Tongue (tissue), 2 donors: Measurements from ENCODE around the gene INSIG2. TPM values are rescaled to one million over a fixed set of nuclear protein-coding genes. Genes with fewer than 3 reads are reported as not detected.

Experiments
- DNase-seq: peaks from one replicate; pipeline ENCODE4 v3.0.0-alpha.2; 2015
- total RNA-seq: library from RNA; depleted of rRNA; stranded (reverse); fragments of >200 nt; gene quantifications from one replicate; pipeline ENCODE4 v1.2.3, GENCODE V29; 2014

INSIG2 gene
- total RNA-seq = 15.6 TPM

DNA sequence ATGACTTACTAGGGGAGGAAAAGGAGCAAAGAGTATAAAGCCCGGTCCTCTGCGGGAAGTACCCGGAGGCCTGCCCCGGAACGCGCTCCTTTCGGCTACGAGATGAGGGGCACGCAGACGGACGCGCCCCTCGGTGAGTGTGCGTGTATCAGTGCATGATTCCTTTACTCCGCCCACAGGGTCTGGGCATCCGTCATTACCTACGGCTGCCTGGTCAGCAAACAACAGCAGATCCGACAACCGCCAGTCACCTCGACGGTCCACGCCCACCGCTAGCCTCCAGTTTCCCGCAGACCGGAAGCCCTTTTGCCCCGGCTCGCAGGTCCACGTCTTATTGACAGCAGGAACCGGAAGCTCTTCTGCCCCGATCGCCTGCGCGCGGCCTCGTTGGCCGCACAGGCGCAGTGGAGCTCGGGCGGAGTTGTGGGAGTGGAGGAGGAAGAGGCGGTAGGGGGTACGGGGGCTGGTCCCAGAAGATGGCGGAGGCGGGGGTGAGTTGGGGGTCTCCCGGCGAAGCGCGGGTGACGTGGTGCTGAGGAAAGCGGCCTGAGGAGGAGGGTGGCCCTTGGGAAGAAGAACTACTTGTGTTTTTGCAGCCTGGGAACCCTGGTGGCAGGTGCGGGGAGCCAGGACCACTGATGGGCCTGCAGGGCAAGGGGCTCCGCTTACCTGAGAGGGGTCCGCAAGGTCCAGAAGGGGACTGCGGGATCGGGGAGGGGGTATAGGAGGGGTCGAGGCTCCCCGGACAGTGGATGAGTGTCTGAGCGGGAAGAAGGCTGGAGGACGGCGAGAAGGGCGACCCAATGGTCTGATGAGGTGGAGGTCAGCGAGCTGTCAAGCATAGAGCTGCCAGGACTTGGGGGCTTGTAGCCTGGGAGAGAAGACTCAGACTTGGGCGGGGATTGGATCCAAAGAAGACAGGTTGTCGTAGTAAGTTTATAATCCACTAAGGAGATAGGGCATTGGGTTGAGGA, at the start of gene INSIG2:
Gene INSIG2 (plus strand): TSS at position 421 of the 974 bp plus-strand sequence. CDS start 8,086 bp downstream, outside the sequence.
- DNase-seq = peak; percentile 98

DNA sequence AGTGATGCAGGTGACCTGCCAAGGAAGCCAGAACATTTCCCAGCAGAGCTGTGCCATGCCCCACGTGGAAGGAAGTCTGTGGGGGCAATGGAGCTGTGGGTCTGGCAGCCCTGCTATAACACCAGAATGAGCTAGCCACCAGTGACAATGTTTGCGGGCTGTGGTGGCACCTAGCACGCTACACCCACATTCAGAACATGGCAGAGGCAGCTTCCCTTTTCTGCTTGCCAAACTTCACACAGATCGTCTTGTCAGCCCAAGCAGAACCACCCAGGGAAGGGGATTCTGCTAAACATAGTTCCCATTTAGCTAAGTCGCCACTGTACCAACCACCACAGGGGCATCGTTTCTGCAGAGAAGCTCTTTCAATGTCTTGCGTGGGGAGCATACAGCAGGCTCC, 47.4 kb upstream of the INSIG2 start:
- DNase-seq = no peak

DNA sequence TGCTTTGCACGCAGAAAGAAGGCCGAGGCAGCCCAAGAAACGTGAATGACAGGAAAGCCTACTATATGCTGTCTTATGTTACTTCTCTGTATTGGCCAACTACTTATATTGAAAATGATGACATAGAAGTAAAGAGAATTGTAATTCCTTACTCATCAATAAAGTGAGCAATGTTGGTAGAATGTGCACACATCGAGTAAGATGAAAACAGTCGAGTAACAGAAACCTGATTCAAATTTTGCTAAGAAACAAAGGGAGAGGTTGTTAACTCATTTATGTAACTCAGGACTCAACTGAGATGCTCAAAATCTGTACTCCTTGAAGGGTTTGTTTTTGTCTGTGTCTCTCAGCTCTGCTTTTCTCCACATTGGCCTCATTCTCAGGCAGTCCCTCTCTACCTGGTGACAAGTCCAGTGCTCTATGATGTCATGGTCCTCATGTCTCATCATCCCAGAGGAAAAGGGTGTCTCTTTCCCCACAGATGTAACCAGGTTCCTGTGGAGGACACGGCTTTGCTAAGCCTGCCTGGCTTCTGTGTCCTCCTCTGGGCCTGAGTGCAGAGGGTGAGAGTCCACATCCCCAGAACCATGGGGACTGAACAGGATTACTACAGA, 44.1 kb upstream of the INSIG2 start:
- DNase-seq = no peak

DNA sequence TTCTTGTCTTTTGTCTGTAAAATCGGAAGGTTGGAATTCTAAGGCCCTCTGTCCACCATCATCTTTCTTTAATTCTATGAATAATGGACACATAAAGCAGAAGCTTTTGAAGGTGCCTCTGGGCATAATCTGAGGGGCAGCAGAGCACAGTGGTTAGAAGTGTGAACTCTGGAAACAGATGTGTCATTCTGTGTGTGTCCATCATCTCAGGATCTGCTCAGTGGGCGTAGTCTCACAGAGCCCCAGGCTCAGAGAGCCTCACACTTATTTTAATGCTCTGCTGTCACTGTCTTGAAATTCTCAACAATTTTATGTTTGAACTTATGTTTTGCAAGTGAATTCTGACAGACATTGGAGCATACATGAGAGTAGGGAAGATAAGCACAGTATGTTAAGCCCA, 43.4 kb upstream of the INSIG2 start:
- no peak for DNase-seq

DNA sequence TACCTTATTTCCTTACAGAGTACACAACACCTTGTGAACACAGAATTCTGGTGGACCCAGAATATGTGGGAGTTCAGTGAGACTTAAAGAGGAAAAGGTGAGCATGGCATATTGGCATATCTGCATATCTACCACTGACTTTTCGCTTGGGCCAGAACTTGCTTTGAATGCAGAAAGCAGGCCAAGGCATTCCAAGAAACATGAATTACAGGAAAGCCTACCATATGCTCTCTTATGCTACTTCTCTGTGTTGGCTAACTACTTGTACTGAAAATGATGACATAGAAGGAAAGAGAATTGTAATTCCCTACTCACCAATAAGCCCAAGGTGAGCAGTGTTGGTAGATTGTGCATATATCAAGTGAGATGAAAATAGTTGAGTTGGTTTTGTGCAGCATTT, 43.0 kb upstream of the INSIG2 start:
- no peak for DNase-seq

DNA sequence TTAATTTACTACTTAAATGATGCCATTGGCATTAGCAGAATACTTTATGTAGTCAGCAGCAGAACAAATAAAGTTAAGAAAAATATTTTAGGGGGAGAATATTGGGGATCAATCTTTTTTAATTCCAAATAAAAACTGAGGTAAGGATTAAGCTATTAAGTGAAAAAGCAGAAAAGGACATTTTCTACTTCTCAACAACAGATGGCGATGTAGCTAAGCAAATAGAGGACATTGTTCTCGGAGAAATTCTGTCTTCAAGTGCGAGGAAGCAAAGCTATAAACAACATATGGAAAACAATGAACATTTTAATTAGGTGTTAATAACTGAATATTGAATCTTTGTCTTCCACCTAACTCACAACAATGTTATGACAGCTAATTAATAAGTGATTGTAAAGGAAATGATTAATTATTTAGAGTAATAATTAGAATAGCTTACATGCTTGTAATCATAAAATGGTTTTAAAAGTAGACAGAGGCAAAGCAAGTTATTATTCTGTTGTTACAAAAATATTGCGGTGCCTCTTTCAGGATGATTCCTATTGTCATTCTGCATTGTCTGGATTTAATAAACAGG, 41.5 kb upstream of the INSIG2 start:
- DNase-seq = peak; percentile 52

DNA sequence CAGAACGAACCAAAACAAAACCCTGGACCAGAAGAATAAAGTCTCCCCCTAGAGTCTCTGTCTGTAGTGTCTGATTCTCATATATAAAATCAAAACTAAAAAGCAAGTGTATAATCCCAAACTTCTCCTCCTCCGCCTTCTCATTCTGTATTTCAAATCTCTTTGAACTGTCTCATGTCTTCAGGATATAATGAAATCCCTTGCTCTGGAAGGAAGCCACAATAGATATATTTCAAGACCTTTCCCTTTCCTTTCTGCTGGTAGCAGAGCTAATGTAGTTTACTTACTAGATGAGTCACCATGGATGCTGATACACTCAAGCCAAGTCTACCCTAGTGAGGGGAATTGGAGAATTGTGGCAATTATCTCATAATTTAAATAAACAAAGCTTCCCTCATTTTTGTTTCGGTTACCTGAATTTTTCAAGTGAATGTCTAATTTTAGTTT, 40.9 kb upstream of the INSIG2 start:
- no peak for DNase-seq

DNA sequence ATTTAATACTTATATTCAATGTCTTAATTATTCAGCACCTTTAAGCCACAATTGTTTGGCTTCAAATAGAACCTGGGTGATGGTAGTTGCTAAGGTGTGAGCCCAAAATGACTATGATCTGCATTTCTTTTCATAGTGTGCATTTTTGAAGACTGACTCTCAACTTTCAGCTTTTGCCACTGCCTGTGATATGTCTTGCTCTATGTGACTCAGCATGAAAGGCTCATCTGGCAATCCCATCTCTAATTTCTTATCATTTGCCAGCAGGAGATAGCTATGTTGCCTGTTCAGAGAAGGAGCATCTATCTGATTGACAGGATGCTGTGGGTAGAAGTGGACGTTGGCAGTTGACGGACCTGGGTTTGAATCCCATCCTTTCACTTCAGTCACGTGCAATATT, 39.9 kb upstream of the INSIG2 start:
- DNase-seq = no peak

DNA sequence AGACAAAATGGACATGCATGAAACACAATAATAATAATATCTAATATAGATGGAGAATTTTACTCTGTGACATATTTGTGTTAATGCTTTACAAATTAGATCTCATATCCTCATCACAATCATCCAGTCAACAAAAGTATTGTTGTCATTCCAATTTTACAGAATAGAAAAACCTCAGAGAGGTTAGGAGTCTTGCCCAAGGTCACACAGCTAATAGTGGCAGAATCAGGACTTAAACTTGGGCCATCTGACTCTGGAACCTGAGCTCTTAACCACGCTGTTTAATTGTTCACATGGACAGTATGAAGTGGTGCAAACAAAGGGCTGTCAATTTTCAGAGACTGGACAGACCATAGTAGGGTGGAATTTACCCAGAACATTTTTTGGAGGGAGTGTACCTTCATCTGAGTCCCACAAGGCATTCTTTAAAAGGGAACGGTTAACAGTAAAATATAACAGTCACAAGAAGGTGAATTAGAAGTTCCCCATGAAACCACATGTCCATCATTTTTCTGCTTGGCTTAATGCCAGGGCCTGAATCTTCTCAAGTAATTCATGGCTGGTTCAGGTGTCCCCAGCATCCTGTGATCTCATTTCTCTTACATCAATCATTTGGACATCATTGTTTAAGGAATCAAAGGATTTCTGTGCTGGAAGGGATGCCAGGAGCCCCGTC, 39.0 kb upstream of the INSIG2 start:
- DNase-seq = no peak

DNA sequence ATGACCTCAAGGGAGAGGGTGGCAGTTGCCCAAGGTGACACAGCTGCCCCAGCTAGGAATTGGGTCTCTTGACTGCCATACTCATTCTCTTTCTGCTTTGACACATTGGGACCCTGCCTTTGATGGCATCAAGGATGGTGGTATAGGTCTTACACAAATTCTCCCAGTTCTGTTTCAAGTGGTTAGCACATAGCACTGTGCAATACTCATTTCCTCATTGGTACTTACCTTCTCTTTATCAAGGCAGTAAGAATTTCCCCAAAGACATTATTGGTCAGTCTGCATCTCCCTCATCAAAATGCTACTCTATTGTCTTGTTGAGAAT, 38.5 kb upstream of the INSIG2 start:
- DNase-seq = no peak

DNA sequence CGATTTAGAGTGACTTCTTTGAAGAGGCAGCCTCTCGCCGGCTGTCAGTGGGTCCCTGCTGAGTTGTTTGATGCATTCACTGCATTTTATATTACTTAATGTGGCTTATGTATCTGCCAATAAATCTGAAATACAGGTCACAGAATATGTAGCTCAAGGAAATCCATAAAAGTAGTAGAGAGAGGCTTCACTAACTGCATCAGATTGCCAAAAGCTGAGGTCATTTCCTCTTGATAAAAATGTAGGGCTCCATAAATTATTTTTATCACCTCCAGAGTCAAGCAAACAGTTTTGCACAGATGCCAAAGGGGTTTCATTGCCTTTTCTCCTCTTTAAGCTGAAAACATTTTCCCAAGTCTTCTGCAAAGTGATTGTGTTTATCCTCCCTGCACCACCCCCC, 37.9 kb upstream of the INSIG2 start:
- DNase-seq = no peak

DNA sequence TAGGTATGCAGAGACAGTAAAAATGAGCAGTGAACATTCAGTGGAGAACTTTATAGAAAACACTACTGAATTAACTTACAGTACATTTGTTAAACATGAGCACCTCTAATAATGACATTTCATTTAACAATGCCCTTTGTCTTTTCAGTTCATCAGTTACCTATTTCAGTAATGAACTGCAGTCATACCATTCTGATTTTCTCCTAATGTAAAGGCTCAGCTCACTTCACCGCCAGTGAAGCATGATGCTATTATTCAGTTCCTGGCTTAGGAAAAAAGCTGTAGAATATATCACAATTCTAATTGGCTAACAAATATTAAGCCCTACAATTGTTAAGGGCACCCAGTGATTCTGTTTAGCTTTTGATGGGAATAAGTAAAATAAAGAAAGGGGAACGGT, 37.3 kb upstream of the INSIG2 start:
- DNase-seq = no peak

DNA sequence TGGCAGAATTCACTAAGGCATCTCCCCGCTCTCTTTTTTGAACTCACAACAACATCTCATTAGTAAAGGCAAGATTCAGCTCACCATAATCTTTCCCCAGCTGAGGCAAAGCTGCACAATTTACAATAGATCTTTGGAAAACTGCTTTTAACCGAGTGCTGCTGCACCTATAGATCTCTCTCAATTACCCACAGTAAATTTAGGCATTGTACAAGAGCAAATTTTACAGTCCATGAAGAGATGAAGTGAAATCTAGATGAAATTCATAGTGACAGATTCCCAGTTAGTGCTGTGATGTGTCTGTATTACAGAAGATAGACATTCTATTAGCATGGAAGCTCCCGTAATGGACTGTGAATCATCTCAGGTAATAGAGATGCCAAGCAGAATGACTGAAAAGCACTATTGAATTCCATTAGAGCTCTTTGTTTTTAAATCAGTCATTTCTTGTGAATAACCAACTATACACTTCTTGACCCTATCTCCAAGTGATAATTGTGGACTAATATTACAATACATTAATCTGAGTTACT, 36.4 kb upstream of the INSIG2 start:
- no peak for DNase-seq

DNA sequence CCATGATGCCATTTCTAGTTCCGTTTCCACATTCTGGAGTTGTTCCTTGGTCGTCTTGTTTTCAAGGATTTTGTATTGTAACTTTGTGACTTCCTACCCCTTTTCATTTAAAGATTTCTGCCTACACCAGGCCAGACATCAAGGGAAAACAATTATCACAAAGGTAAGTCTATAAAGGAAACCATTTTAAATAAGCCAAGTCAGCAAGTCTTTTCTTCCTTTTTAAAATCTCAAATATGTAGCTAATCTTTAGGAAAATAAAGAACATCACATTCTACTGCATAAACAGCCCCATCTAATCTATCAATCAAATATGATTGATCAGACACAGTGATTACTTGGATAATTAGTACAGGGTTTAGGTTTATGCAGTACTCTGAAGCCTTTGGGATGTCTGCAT, 35.8 kb upstream of the INSIG2 start:
- DNase-seq = no peak

DNA sequence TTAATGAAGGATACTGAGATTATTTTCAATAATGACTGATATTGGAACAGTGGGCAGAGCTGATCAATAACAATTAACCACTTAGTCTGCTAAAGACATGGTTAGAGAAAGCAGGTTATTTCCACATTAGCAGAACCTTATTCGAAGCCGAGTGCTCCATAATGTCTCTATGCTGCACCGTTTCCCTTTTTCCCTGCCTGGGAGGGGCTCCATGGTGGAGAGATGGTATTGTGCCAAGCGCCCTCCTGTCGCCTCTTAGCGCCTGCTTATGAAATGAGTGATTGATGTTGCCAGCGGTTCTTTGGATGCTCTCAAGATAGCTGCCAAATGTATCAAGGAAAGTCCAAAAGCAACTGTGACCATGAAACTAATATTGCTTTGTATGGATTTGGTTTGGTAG, 34.6 kb upstream of the INSIG2 start:
- peak; percentile 45 for DNase-seq

DNA sequence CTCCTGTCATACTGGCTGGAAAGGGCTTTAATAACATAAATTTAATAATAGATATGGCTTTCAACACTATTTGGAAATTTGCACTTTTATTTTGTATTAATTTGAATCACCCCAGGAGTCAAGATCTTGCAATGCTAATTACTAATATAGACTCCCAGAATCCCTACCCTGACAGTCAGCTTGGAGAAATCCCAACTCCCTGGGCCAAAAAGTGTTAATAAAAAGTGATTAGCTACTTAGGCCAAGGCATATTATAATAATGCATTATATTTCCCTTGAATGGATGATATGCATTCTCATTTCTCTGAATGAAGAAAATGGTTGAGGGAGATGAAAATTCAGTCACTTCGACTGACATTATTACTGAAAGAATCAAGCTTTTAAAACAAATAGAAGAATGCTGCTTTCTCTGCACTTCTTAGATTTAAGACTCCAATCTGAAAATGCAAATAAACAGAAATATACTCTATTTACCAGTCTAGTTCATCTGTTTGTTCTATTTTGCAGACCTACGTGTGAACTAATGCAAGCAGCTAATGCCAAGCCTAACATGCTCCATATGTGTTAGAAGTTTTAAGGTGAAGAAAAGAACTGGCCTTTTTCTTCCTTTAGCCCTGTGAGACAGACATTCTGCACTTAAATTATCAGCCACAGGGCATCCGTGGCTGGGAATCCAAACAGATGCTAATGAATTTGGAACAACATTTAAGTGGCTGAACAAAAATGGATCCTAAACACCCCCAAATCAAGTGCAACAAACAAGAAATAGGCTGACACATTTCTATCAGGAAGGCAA, 33.9 kb upstream of the INSIG2 start:
- DNase-seq = no peak

DNA sequence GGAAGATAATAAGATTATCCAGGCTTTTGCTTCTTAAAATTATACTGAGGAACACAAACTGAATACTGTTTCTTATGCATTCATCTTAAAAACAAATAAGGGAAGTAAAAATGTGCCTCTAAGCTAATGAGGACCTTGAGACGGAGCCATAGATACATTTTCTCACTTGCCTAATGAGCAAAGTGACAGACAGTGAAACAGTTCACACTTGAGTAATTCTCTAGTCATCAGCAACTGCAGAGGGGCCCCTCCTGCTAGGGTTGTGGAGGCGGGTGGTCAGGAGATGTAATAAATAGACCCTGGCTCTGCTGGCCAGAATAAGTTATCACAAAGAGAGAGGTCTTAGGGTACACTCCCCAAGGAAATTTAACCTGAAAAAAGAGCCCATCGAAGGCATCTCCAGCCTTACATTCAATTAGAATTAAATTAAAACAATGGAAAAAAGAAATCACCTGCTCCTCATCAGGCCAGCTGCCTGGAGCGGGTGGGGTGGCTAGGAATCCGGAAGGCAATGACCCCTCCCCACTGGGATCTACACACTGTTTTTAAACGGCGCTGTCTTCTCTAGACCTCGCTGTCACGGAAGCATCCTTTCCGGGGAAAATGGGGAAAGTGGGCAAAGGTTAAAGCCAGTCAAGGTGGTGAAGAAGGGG, 32.6 kb upstream of the INSIG2 start:
- no peak for DNase-seq

DNA sequence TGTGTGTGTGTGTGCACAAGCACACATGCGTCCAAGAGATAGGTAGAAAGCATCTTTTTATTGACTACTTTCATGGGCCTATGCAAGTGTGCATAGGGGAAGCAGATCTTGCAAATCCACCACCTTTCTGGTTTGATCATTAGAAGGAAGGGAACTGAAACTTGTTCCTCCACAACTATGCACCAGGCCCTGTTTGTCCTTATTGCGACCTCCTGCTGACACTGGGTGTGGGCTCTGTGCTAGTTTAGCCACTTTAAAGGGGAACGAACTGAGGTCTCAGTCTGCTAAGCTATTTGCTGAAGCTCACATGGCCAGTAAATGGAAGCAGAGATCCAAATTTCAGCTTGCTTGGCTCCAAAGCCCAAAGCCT, 32.1 kb upstream of the INSIG2 start:
- no peak for DNase-seq

DNA sequence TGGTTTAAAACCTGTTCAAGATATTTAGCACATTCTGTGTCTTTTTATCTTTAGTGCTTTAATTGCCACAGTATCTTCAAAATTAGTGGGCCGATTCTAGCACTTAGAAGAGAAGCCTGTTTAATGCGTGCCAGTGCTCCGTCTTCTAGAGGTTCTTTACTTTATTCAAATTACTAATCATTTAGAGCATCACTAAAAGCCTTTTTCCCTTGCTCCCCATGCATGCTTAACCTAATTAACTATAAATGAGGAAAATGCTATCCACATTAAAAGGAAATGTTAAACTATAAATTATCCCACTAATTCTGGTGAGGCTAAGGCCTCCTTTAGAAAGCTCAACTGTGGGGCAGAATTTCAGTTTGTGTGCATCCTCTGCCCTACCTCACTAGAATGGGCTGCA, 31.5 kb upstream of the INSIG2 start:
- DNase-seq = no peak

DNA sequence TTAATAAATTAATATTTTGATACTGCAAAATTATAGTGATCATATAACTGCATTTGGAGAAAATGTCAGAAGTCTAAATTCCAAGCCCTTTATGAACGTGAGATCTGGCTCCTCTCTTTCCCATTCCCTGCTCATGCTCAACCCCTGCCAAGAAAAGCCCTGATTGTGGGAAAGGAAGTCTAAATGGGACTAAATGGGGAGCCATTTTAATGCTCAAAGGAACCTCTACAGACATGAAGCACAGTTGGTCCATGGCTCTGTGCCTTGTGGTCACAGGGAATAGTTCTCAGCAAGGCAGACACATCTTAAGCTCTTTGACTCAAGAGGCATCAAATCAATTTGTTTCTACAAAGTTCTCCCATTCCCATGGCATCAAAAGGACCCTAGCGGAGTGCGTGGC, 29.3 kb upstream of the INSIG2 start:
- DNase-seq = no peak

DNA sequence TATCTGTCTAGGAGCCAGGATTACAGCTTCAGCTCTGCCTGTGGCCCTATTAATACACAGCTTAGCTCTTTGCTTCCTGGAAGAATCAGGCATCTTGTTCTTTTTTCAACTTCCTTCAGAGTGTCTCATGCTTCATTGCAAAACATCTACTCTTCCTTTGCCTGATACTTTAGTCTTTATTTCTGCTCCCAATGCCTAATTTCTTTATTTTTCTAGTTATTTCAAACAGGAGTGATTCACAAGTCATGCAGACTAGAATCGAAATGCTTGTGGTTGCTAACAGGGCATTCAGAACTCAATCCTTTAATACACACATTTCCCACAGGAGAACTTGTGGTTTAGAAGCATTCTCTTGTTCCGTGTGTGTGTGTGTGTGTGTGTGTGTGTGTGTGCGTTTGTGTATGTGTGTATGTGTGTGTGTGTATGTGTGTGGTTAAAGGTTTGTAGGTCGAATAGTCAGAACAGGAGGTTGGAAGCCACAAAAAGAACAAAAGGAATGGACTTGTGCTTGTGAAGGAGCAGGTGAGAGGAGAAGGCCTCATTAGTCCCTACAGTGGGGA, 28.3 kb upstream of the INSIG2 start:
- no peak for DNase-seq
